Measurements from ENCODE around the gene THAP7. TPM values are rescaled to one million over a fixed set of nuclear protein-coding genes. Genes with fewer than 3 reads are reported as not detected.

THAP7 gene
- total and polyA plus RNA-seq, 9 of the 15 experiments (the other 6 are each of a cell fraction or from before 2014, with no cell fraction given) = 7.9 to 263 (median 84.1) TPM

DNA sequence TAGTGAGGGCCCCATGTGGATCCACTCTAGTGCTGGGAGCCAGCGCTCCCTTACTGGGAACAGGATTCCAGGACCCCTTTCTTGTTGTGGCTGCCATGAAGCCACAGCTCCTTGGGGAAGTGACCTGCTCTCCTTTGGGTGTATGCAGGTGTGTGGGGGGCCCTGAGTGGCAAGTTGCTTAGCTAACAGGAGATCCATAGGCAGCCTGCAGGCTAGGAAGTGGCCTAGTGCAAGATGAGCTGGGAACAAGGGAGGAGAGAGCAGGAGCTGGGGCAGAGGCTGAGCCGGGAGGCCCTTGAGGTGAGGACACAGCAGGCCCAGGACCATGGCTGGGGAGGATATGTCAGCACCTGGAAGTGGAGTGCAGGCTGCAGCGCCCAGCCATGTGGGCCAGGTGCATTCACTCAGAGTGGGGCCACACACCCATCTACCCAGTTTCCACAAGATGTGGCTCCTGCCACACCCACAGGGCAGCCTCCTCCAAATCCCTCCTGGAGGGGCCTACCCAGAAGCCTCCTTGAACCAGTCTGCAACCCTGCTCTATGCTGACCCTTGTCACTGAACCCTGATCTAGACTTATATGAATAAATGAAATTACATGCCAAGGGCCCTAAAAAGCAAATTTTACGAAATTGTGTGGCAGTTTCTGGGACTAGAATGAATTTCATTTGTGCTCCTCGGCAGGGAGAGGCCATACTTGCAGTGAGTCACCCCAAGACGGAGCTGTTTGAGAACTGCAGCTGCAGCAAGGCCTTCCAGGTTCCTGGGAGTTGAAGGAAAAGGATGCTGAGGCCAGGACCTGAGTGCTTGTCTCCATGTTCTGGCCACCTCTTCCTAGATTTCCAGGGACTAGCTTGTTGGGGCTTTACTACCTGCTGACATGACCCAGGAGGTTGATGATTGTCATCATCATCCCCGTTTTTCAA is 3.2 kb downstream of the THAP7 start (continued):
- TF ChIP-seq GABPB2 (CRISPR knock-in tag; conservative IDR thresholded peaks at IDR 0.05) (0 out of 2 replicates have a peak, but pooled peaks have one; percentile 13), ZNF444 (CRISPR knock-in tag; IDR thresholded peaks at IDR 0.05) (no peak), KLF1 (tag; IDR thresholded peaks at IDR 0.05) (peak; percentile 10; the same call in 1 of the 2 replicates), TBL1XR1 (IDR thresholded peaks at IDR 0.05; ENCODE audit: low read length in 2 of 2) (peak; percentile 27 to 49; a peak in 2 of 4 replicates), ZNF707 (CRISPR knock-in tag; conservative IDR thresholded peaks at IDR 0.05) (no peak), ZNF695 (CRISPR knock-in tag; IDR thresholded peaks at IDR 0.05) (peak; percentile 52; the same call in 1 of the 2 replicates), OTX1 (CRISPR knock-in tag; IDR thresholded peaks at IDR 0.05) (no peak; the same call in none of the 2 replicates), SMAD1 (IDR thresholded peaks at IDR 0.05; ENCODE audit: low read depth, low read length, partially characterized antibody) (peak; percentile 59), ZBTB8A (IDR thresholded peaks at IDR 0.05; ENCODE audit: partially characterized antibody) (no peak), ZNF551 (CRISPR knock-in tag; IDR thresholded peaks at IDR 0.05) (no peak), PHF21A (IDR thresholded peaks at IDR 0.05; ENCODE audit: borderline replicate concordance, low read depth) (no peak), NBN (IDR thresholded peaks at IDR 0.05; ENCODE audit: low read depth) (no peak), RHOXF2B (CRISPR knock-in tag; conservative IDR thresholded peaks at IDR 0.05) (peak; percentile 88), NR4A1 (CRISPR knock-in tag; IDR thresholded peaks at IDR 0.05) (peak; percentile 12; the same call in 1 of the 2 replicates), NR4A1 (tag; IDR thresholded peaks at IDR 0.05) (no peak), PTBP1 (IDR thresholded peaks at IDR 0.05; ENCODE audit: low read depth, low read length) (no peak), ZNF57 (CRISPR knock-in tag; IDR thresholded peaks at IDR 0.05) (peak; percentile 6; the same call in 1 of the 2 replicates), KDM4B (IDR thresholded peaks at IDR 0.05; ENCODE audit: borderline replicate concordance in 2 of 2, low read depth in 1 of 2) (no peak), HCFC1 (IDR thresholded peaks at IDR 0.05; ENCODE audit: low read depth, low read length) (no peak)
- TF ChIP-seq, protein P1, sequence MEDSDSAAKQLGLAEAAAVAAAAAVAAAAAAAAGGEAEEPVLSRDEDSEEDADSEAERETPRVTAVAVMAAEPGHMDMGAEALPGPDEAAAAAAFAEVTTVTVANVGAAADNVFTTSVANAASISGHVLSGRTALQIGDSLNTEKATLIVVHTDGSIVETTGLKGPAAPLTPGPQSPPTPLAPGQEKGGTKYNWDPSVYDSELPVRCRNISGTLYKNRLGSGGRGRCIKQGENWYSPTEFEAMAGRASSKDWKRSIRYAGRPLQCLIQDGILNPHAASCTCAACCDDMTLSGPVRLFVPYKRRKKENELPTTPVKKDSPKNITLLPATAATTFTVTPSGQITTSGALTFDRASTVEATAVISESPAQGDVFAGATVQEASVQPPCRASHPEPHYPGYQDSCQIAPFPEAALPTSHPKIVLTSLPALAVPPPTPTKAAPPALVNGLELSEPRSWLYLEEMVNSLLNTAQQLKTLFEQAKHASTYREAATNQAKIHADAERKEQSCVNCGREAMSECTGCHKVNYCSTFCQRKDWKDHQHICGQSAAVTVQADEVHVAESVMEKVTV (CRISPR knock-in tag; IDR thresholded peaks at IDR 0.05) = peak; percentile 16; the same call in 1 of the 2 replicates
- TF ChIP-seq, protein P2, sequence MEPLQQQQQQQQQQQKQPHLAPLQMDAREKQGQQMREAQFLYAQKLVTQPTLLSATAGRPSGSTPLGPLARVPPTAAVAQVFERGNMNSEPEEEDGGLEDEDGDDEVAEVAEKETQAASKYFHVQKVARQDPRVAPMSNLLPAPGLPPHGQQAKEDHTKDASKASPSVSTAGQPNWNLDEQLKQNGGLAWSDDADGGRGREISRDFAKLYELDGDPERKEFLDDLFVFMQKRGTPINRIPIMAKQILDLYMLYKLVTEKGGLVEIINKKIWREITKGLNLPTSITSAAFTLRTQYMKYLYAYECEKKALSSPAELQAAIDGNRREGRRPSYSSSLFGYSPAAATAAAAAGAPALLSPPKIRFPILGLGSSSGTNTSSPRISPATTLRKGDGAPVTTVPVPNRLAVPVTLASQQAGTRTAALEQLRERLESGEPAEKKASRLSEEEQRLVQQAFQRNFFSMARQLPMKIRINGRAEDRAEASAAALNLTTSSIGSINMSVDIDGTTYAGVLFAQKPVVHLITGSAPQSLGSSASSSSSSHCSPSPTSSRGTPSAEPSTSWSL (CRISPR knock-in tag; IDR thresholded peaks at IDR 0.05; ENCODE audit: borderline replicate concordance) = 0 out of 2 replicates have a peak, but pooled peaks have one; percentile 64
- TF ChIP-seq, protein P3, sequence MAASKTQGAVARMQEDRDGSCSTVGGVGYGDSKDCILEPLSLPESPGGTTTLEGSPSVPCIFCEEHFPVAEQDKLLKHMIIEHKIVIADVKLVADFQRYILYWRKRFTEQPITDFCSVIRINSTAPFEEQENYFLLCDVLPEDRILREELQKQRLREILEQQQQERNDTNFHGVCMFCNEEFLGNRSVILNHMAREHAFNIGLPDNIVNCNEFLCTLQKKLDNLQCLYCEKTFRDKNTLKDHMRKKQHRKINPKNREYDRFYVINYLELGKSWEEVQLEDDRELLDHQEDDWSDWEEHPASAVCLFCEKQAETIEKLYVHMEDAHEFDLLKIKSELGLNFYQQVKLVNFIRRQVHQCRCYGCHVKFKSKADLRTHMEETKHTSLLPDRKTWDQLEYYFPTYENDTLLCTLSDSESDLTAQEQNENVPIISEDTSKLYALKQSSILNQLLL (CRISPR knock-in tag; IDR thresholded peaks at IDR 0.05; ENCODE audit: borderline replicate concordance) = peak; percentile 35; the same call in 1 of the 2 replicates
- TF ChIP-seq, protein P4, sequence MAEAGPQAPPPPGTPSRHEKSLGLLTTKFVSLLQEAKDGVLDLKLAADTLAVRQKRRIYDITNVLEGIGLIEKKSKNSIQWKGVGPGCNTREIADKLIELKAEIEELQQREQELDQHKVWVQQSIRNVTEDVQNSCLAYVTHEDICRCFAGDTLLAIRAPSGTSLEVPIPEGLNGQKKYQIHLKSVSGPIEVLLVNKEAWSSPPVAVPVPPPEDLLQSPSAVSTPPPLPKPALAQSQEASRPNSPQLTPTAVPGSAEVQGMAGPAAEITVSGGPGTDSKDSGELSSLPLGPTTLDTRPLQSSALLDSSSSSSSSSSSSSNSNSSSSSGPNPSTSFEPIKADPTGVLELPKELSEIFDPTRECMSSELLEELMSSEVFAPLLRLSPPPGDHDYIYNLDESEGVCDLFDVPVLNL (CRISPR knock-in tag; IDR thresholded peaks at IDR 0.05; ENCODE audit: low read depth) = no peak
